HepG2 (cell line): ENCODE measurements around the gene C3orf22. TPM values are rescaled to one million over a fixed set of nuclear protein-coding genes. Genes with fewer than 3 reads are reported as not detected.

Source experiments
- polyA plus RNA-seq, 8 experiments: library from polyadenylated mRNA; depleted of rRNA in 3 of 8; stranded (reverse) in 7 of 8; unstranded in 1 of 8; fragments of >200 nt; fragmentation: Illumina TruSeq in 4 of 8; extraction: Trizol in 4 of 8; gene quantifications; 2 replicates each; pipeline versions ENCODE4 v1.2.1 to v1.2.3, GENCODE V29; 2011 to 2016; ENCODE audit warnings: low read depth in 4 of 8, missing spikeins in 1 of 8, mixed read lengths in 1 of 8; ENCODE audit not compliant: insufficient read depth in 1 of 8
- small RNA-seq, 3 experiments: library from RNA; depleted of rRNA; stranded (forward); fragments of <200 nt; gene quantifications; one replicate each; pipeline ENCODE3, GENCODE V24; 2012; ENCODE audit warnings: low read depth in 2 of 3, low replicate concordance in 1 of 3; ENCODE audit not compliant: insufficient read length in 3 of 3, insufficient read depth in 2 of 3
- total RNA-seq, 5 experiments: library from RNA; depleted of rRNA; stranded (reverse); fragments of >200 nt; fragmentation: Illumina TruSeq; extraction: Trizol; gene quantifications; 2 replicates each; pipeline ENCODE4 v1.2.3, GENCODE V29; 2016; ENCODE audit warnings: low read depth in 1 of 5

Gene C3orf22
- total and polyA plus RNA-seq, 2 of the 13 experiments (the other 11 are each of a cell fraction or from before 2014, with no cell fraction given): not detected

Small RNA genes within 50 kb of the gene (small RNA-seq; reads per million reads assigned to genes)
- 0 reads per million in 3 experiments for gene RNA5SP138

Other genes starting within 250 kb of the C3orf22 start
- 5.4 and 7.8 TPM in 2 replicates for gene KLF15, start 201.5 kb downstream of the C3orf22 start, total RNA-seq (2016; rRNA removed; fragmentation: Illumina TruSeq; extraction: Trizol)
- 5.3 and 7.1 TPM in 2 replicates for gene KLF15, start 201.5 kb downstream of the C3orf22 start, polyA plus RNA-seq (2011; rRNA removed)
- 0.36 TPM in 1 of 2 replicates, not detected in the other for gene CFAP100, start 164.0 kb downstream of the C3orf22 start, total RNA-seq (2016; rRNA removed; fragmentation: Illumina TruSeq; extraction: Trizol)
- 0.32 and 0.63 TPM in 2 replicates for gene CFAP100, start 164.0 kb downstream of the C3orf22 start, polyA plus RNA-seq (2011; rRNA removed)
- gene ZXDC, start 83.0 kb downstream of the C3orf22 start, total RNA-seq (2016; rRNA removed; fragmentation: Illumina TruSeq; extraction: Trizol): 14.7 and 21.2 TPM in 2 replicates
- 17.6 and 22.1 TPM in 2 replicates for gene ZXDC, start 83.0 kb downstream of the C3orf22 start, polyA plus RNA-seq (2011; rRNA removed)
- 0.71 and 0.74 TPM in 2 replicates for gene UROC1, start 41.2 kb downstream of the C3orf22 start, total RNA-seq (2016; rRNA removed; fragmentation: Illumina TruSeq; extraction: Trizol)
- 1.3 and 2.0 TPM in 2 replicates for gene UROC1, start 41.2 kb downstream of the C3orf22 start, polyA plus RNA-seq (2011; rRNA removed)
- gene CHST13, start 34.8 kb downstream of the C3orf22 start, total RNA-seq (2016; rRNA removed; fragmentation: Illumina TruSeq; extraction: Trizol): 16.1 and 43.1 TPM in 2 replicates
- 32.0 and 50.7 TPM in 2 replicates for gene CHST13, start 34.8 kb downstream of the C3orf22 start, polyA plus RNA-seq (2011; rRNA removed)
- gene TXNRD3, start 96.2 kb upstream of the C3orf22 start, total RNA-seq (2016; rRNA removed; fragmentation: Illumina TruSeq; extraction: Trizol): 20.7 and 26.4 TPM in 2 replicates
- gene TXNRD3, start 96.2 kb upstream of the C3orf22 start, polyA plus RNA-seq (2011; rRNA removed): 4.7 and 4.8 TPM in 2 replicates
- gene CHCHD6, start 145.3 kb upstream of the C3orf22 start, total RNA-seq (2016; rRNA removed; fragmentation: Illumina TruSeq; extraction: Trizol): 20.3 and 24.8 TPM in 2 replicates
- gene CHCHD6, start 145.3 kb upstream of the C3orf22 start, polyA plus RNA-seq (2011; rRNA removed): 18.5 and 20.8 TPM in 2 replicates